Measurements from ENCODE around the gene CTPS2. TPM values are rescaled to one million over a fixed set of nuclear protein-coding genes. Genes with fewer than 3 reads are reported as not detected.
"Not testable (repeated sequence)": the region's sequence is repeated elsewhere in the genome, so short reads cannot be mapped to it uniquely, and the experiment has no call there.

Gene CTPS2
- total RNA-seq, 1 donor from 2014 or later = 11.4 TPM

DNA sequence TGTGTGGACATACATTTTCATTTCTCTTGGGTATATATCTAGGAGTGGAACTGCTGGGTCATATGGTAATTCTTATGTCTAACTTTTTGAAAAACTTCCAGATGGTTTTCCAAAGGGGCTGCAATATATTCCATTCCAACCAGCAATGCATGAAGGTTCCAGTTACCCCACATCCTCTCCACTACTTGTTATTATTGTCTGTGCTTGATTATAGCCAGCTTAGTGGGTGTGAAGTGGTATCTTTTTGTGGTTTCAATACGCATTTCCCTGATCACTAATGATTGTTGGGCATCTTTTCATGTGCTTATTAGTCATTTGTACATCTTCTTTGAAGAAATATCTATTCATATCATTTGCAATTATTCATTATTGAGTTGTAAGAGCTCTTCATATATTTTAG, 94.0 kb downstream of the CTPS2 start:
- DNase-seq (ENCODE audit: low read depth) (no peak), FAIRE-seq (peak; percentile 71)
- Histone ChIP-seq H3K4me2 (ENCODE audit: low read length) (no peak overlapping the region), H3K9me3 (ENCODE audit: insufficient read depth, low read depth, low read length) (no peaks in the 10 kb centered on the region), H4K20me1 (ENCODE audit: insufficient read depth, low read length) (no peaks in the 10 kb centered on the region), H2AFZ (ENCODE audit: low read depth, low read length) (no peak overlapping the region), H3K27me3 (ENCODE audit: insufficient read depth, low read length) (no peaks in the 10 kb centered on the region), H3K79me2 (ENCODE audit: insufficient read depth, low read length) (no peaks in the 10 kb centered on the region), H3K9ac (ENCODE audit: low read length) (no peak overlapping the region), H3K4me1 (ENCODE audit: insufficient read depth, low read length) (no peaks in the 10 kb centered on the region), H3K36me3 (ENCODE audit: insufficient read depth, low read length) (no peaks in the 10 kb centered on the region), H3K27ac (ENCODE audit: low read depth, low read length) (no peak overlapping the region), H3K4me3 (ENCODE audit: insufficient read depth, low read depth, low read length) (no peak overlapping the region)
- Mint-ChIP-seq H3K4me3 (ENCODE audit: unreplicated experiment) (no peak overlapping the region), H3K9me3 (ENCODE audit: unreplicated experiment) (no peaks in the 10 kb centered on the region), H3K4me1 (ENCODE audit: low read depth, unreplicated experiment) (no peaks in the 10 kb centered on the region), H3K27ac (ENCODE audit: unreplicated experiment) (no peak overlapping the region), H3K36me3 (ENCODE audit: low read depth, unreplicated experiment) (peaks cover 2% of the 10 kb centered on the region), H3K27me3 (ENCODE audit: low read depth, unreplicated experiment) (no peaks in the 10 kb centered on the region)
- no peak for TF ChIP-seq EZH2 (IDR thresholded peaks at IDR 0.05; ENCODE audit: insufficient read depth, low read length)
- TF ChIP-seq, protein P1, sequence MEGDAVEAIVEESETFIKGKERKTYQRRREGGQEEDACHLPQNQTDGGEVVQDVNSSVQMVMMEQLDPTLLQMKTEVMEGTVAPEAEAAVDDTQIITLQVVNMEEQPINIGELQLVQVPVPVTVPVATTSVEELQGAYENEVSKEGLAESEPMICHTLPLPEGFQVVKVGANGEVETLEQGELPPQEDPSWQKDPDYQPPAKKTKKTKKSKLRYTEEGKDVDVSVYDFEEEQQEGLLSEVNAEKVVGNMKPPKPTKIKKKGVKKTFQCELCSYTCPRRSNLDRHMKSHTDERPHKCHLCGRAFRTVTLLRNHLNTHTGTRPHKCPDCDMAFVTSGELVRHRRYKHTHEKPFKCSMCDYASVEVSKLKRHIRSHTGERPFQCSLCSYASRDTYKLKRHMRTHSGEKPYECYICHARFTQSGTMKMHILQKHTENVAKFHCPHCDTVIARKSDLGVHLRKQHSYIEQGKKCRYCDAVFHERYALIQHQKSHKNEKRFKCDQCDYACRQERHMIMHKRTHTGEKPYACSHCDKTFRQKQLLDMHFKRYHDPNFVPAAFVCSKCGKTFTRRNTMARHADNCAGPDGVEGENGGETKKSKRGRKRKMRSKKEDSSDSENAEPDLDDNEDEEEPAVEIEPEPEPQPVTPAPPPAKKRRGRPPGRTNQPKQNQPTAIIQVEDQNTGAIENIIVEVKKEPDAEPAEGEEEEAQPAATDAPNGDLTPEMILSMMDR (IDR thresholded peaks at IDR 0.05; ENCODE audit: insufficient read depth, low read depth, low read length) = no peak

DNA sequence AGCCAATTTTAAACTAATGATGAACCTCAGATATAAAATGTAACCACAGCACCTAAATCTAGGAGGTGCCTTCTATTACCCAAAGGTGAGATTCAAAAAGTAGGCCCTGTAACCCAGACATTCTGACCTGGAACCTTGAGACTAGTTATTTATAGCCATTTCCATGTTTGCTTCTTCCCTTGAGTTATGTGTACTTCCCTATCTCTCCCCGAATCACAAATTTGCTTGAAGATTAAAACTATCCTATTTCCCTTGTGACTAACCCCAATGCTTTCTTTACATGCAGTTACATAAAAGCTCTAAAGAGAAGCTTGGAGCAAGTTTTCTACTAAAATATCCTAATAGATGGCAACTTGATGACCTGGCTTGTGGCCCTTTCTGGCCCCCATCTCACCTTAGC, 95.1 kb downstream of the CTPS2 start:
- no peak for FAIRE-seq
- H4K20me1 ChIP-seq (ENCODE audit: insufficient read depth, low read length) = no peaks in the 10 kb centered on the region
- Mint-ChIP-seq H3K4me1 (ENCODE audit: low read depth, unreplicated experiment) (no peaks in the 10 kb centered on the region), H3K4me3 (ENCODE audit: unreplicated experiment) (no peak overlapping the region), H3K9me3 (ENCODE audit: unreplicated experiment) (no peaks in the 10 kb centered on the region), H3K27ac (ENCODE audit: unreplicated experiment) (no peak overlapping the region), H3K36me3 (ENCODE audit: low read depth, unreplicated experiment) (peaks cover 2% of the 10 kb centered on the region), H3K27me3 (ENCODE audit: low read depth, unreplicated experiment) (no peaks in the 10 kb centered on the region)
- DNase-seq (ENCODE audit: low read depth) = no peak
- no peak overlapping the region for H3K27ac ChIP-seq (ENCODE audit: low read depth, low read length)
- H3K27me3 ChIP-seq (ENCODE audit: insufficient read depth, low read length) = no peaks in the 10 kb centered on the region
- H3K9me3 ChIP-seq (ENCODE audit: insufficient read depth, low read depth, low read length) = no peaks in the 10 kb centered on the region
- H3K36me3 ChIP-seq (ENCODE audit: insufficient read depth, low read length) = no peaks in the 10 kb centered on the region
- no peak for TF ChIP-seq EZH2 (IDR thresholded peaks at IDR 0.05; ENCODE audit: insufficient read depth, low read length)
- TF ChIP-seq, protein P1 (IDR thresholded peaks at IDR 0.05; ENCODE audit: insufficient read depth, low read depth, low read length) = no peak
- H3K4me2 ChIP-seq (ENCODE audit: low read length) = no peak overlapping the region
- no peak overlapping the region for H3K9ac ChIP-seq (ENCODE audit: low read length)
- no peaks in the 10 kb centered on the region for H3K4me1 ChIP-seq (ENCODE audit: insufficient read depth, low read length)
- H2AFZ ChIP-seq (ENCODE audit: low read depth, low read length) = no peak overlapping the region
- H3K79me2 ChIP-seq (ENCODE audit: insufficient read depth, low read length) = no peaks in the 10 kb centered on the region
- no peak overlapping the region for H3K4me3 ChIP-seq (ENCODE audit: insufficient read depth, low read depth, low read length)

DNA sequence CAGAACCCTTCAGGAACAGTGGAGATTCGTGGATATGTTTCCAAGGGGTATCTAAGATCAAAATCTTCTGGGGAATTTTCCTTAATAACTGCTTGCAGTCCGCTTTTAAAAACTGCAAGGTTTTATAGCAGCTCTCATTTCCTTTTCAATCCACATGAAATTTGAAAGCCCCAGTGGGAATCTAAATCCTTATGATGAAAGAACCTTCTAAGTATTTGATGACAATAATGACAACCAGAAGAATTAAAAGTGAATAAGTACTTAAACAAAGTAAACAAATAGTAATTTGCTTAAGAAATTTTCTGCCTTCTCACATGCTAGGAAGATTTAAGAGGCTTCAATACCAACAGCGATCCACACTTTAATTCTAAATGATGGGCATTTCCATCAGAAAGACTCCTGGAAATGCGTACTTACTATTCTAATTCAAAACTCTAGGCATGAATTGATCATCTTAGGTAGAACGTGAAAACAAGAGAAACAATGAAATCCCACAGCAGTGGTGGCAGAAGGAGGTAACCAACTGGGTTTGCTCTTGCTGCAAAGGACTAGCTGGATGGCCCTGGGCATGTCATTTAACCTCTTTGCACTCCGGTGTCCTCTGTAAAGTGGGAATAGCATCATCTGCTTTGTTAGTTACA, 100.1 kb downstream of the CTPS2 start:
- TF ChIP-seq, protein P1 (IDR thresholded peaks at IDR 0.05; ENCODE audit: insufficient read depth, low read depth, low read length) = no peak
- TF ChIP-seq EZH2 (IDR thresholded peaks at IDR 0.05; ENCODE audit: insufficient read depth, low read length) = no peak
- FAIRE-seq (no peak), DNase-seq (ENCODE audit: low read depth) (no peak)
- H3K4me2 ChIP-seq (ENCODE audit: low read length) = no peak overlapping the region
- no peak overlapping the region for H3K4me3 Mint-ChIP-seq (ENCODE audit: unreplicated experiment)
- no peaks in the 10 kb centered on the region for H3K9me3 ChIP-seq (ENCODE audit: insufficient read depth, low read depth, low read length)
- H3K27me3 Mint-ChIP-seq (ENCODE audit: low read depth, unreplicated experiment) = no peaks in the 10 kb centered on the region
- H3K36me3 Mint-ChIP-seq (ENCODE audit: low read depth, unreplicated experiment) = no peaks in the 10 kb centered on the region
- H3K9ac ChIP-seq (ENCODE audit: low read length) = no peak overlapping the region
- no peaks in the 10 kb centered on the region for H3K36me3 ChIP-seq (ENCODE audit: insufficient read depth, low read length)
- H3K4me1 ChIP-seq (ENCODE audit: insufficient read depth, low read length) = peaks cover 4% of the 10 kb centered on the region
- no peak overlapping the region for H3K4me3 ChIP-seq (ENCODE audit: insufficient read depth, low read depth, low read length)
- no peak overlapping the region for H2AFZ ChIP-seq (ENCODE audit: low read depth, low read length)
- no peaks in the 10 kb centered on the region for H3K27me3 ChIP-seq (ENCODE audit: insufficient read depth, low read length)
- H3K4me1 Mint-ChIP-seq (ENCODE audit: low read depth, unreplicated experiment) = no peaks in the 10 kb centered on the region
- H3K27ac Mint-ChIP-seq (ENCODE audit: unreplicated experiment) = no peak overlapping the region
- no peaks in the 10 kb centered on the region for H3K79me2 ChIP-seq (ENCODE audit: insufficient read depth, low read length)
- no peaks in the 10 kb centered on the region for H4K20me1 ChIP-seq (ENCODE audit: insufficient read depth, low read length)
- H3K27ac ChIP-seq (ENCODE audit: low read depth, low read length) = no peak overlapping the region
- H3K9me3 Mint-ChIP-seq (ENCODE audit: unreplicated experiment) = no peaks in the 10 kb centered on the region

DNA sequence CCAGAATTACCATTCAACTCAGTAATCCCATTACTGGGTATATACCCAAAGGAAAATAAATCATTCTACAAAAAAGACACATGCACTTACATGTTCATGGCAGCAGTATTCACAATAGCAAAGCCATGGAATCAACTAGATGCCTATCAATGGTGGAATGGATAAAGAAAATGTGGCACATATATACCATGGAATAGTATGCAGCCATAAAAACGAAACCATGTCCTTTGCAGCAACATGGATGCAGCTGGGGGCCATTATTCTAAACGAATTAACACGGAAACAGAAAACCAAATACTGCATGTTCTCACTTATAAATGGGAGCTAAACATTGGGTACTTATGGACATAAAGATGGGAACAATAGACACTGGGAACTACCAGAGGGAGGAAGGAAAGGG, 101.8 kb downstream of the CTPS2 start:
- not testable (repeated sequence) for H2AFZ ChIP-seq (ENCODE audit: low read depth, low read length); H3K27ac Mint-ChIP-seq (ENCODE audit: unreplicated experiment); H3K27me3 Mint-ChIP-seq (ENCODE audit: low read depth, unreplicated experiment); H4K20me1 ChIP-seq (ENCODE audit: insufficient read depth, low read length); H3K27me3 ChIP-seq (ENCODE audit: insufficient read depth, low read length); H3K36me3 ChIP-seq (ENCODE audit: insufficient read depth, low read length); H3K4me1 Mint-ChIP-seq (ENCODE audit: low read depth, unreplicated experiment); H3K4me3 ChIP-seq (ENCODE audit: insufficient read depth, low read depth, low read length); H3K4me3 Mint-ChIP-seq (ENCODE audit: unreplicated experiment); FAIRE-seq; DNase-seq (ENCODE audit: low read depth); H3K9me3 Mint-ChIP-seq (ENCODE audit: unreplicated experiment); H3K9me3 ChIP-seq (ENCODE audit: insufficient read depth, low read depth, low read length); H3K4me1 ChIP-seq (ENCODE audit: insufficient read depth, low read length); H3K36me3 Mint-ChIP-seq (ENCODE audit: low read depth, unreplicated experiment); H3K79me2 ChIP-seq (ENCODE audit: insufficient read depth, low read length)
- Histone ChIP-seq H3K4me2 (ENCODE audit: low read length) (peak overlapping the region; percentile 25), H3K27ac (ENCODE audit: low read depth, low read length) (peak overlapping the region; percentile 93), H3K9ac (ENCODE audit: low read length) (peak overlapping the region; percentile 12)
